Measurements from ENCODE around the gene HEMK1.

The HEMK1 gene

GRCh38 chr3:50539356-50540286, 29.7 kb upstream of the HEMK1 start:
- in situ Hi-C loops (cut with MboI; ENCODE audit: low sequenced_read_pairs): loop anchor here (25.0 kb wide), 1 partner anchor 177 kb away; the partner anchor contains the start of genes CYB561D2, NPRL2 and TMEM115

- in situ Hi-C loops (cut with MboI; ENCODE audit: low sequenced_read_pairs): loop anchor here (25.0 kb wide), 1 partner anchor 180 kb away; the partner anchor contains the start of genes CYB561D2, NPRL2 and TMEM115
Measured at GRCh38 chr3:50542177-50543034, 26.9 kb upstream of the HEMK1 start.

- in situ Hi-C loops (cut with MboI; ENCODE audit: low sequenced_read_pairs): loop anchor here (25.0 kb wide), 1 partner anchor 183 kb away; the partner anchor contains the start of genes CYB561D2, NPRL2 and TMEM115
Measured at GRCh38 chr3:50545781-50546180, 23.5 kb upstream of the HEMK1 start.

- in situ Hi-C loops (cut with MboI; ENCODE audit: low sequenced_read_pairs): loop anchor here (25.0 kb wide), 1 partner anchor 187 kb away; the partner anchor contains the start of genes CYB561D2, NPRL2 and TMEM115
Measured at GRCh38 chr3:50549226-50549625, 20.1 kb upstream of the HEMK1 start.

- in situ Hi-C loops (cut with MboI; ENCODE audit: low sequenced_read_pairs): no loop called here
Measured at GRCh38 chr3:50550079-50550736, 19.1 kb upstream of the HEMK1 start.

GRCh38 chr3:50551054-50551659, 18.2 kb upstream of the HEMK1 start:
- in situ Hi-C loops (cut with MboI; ENCODE audit: low sequenced_read_pairs): no loop called here

- in situ Hi-C loops (cut with MboI; ENCODE audit: low sequenced_read_pairs): no loop called here
Measured at GRCh38 chr3:50551681-50552435, 17.5 kb upstream of the HEMK1 start.

GRCh38 chr3:50552598-50552997, 16.7 kb upstream of the HEMK1 start:
- in situ Hi-C loops (cut with MboI; ENCODE audit: low sequenced_read_pairs): no loop called here

- in situ Hi-C loops (cut with MboI; ENCODE audit: low sequenced_read_pairs): no loop called here
Measured at GRCh38 chr3:50554553-50554952, 14.8 kb upstream of the HEMK1 start.

GRCh38 chr3:50557106-50557505, 12.2 kb upstream of the HEMK1 start:
- in situ Hi-C loops (cut with MboI; ENCODE audit: low sequenced_read_pairs): no loop called here

GRCh38 chr3:50557915-50558314, 11.4 kb upstream of the HEMK1 start:
- in situ Hi-C loops (cut with MboI; ENCODE audit: low sequenced_read_pairs): no loop called here

GRCh38 chr3:50559702-50560101, 9.6 kb upstream of the HEMK1 start:
- in situ Hi-C loops (cut with MboI; ENCODE audit: low sequenced_read_pairs): no loop called here

GRCh38 chr3:50562861-50563260, 6.5 kb upstream of the HEMK1 start:
- in situ Hi-C loops (cut with MboI; ENCODE audit: low sequenced_read_pairs): no loop called here

GRCh38 chr3:50563867-50564266, 5.5 kb upstream of the HEMK1 start:
- in situ Hi-C loops (cut with MboI; ENCODE audit: low sequenced_read_pairs): no loop called here

- in situ Hi-C loops (cut with MboI; ENCODE audit: low sequenced_read_pairs): no loop called here
Measured at GRCh38 chr3:50564321-50564720, 5.0 kb upstream of the HEMK1 start.

- in situ Hi-C loops (cut with MboI; ENCODE audit: low sequenced_read_pairs): no loop called here
Measured at GRCh38 chr3:50567011-50567385, 2.3 kb upstream of the HEMK1 start.

- in situ Hi-C loops (cut with MboI; ENCODE audit: low sequenced_read_pairs): no loop called here
Measured at GRCh38 chr3:50567386-50568167, 1.7 kb upstream of the HEMK1 start, which contains the start of gene C3orf18. Gene C3orf18 (minus strand): TSS chr3:50567747. CDS start chr3:50565699, 2,048 bp downstream.

GRCh38 chr3:50570508-50571279, 1.4 kb downstream of the HEMK1 start:
- in situ Hi-C loops (cut with MboI; ENCODE audit: low sequenced_read_pairs): no loop called here
